GM21423 (cell line): ENCODE data around the gene BPIFB6.

Source experiments
- ATAC-seq: cut with Tn5 transposase; IDR thresholded peaks from one replicate; pipeline ENCODE4 v1.9.1; 2021; ENCODE audit warnings: mild to moderate bottlenecking, moderate library complexity; ENCODE audit not compliant: unreplicated experiment

Gene BPIFB6

GRCh38 chr20:33015700-33016580, 15.5 kb upstream of the BPIFB6 start:
- no peak for ATAC-seq

- no peak for ATAC-seq
These were observed 14.8 kb upstream of the BPIFB6 start for GRCh38 chr20:33016581-33017109.

GRCh38 chr20:33017542-33017941, 13.9 kb upstream of the BPIFB6 start:
- no peak for ATAC-seq

DNA sequence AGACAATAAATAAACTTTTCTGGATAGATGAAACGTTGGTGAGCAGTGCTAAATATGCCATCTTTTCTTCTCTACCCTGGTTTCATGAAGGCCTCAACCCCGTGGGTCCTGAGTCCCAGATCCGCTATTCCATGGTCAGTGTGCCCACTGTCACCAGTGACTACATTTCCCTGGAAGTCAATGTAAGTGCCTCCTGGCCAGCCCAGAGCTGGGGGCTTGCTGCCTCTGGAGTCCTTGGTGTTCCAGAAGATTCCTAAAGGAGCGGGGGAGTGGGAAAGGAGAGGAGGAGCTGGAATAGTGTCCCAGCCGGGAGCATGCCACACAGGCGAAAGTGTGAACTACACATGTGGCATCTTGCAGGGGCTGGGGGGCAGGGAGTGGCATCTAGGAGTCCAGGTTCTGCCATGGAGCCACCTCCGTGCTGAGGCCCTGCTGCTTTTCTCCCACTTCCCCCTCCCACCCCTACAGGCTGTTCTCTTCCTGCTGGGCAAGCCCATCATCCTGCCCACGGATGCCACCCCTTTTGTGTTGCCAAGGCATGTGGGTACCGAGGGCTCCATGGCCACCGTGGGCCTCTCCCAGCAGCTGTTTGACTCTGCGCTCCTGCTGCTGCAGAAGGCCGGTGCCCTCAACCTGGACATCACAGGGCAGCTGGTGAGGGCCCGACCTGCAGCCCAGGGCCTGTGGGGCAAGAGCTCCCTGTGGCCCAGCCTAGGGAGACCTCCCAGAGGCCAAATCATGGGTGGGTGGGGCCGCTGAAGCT, 13.1 kb upstream of the BPIFB6 start:
- no peak for ATAC-seq

DNA sequence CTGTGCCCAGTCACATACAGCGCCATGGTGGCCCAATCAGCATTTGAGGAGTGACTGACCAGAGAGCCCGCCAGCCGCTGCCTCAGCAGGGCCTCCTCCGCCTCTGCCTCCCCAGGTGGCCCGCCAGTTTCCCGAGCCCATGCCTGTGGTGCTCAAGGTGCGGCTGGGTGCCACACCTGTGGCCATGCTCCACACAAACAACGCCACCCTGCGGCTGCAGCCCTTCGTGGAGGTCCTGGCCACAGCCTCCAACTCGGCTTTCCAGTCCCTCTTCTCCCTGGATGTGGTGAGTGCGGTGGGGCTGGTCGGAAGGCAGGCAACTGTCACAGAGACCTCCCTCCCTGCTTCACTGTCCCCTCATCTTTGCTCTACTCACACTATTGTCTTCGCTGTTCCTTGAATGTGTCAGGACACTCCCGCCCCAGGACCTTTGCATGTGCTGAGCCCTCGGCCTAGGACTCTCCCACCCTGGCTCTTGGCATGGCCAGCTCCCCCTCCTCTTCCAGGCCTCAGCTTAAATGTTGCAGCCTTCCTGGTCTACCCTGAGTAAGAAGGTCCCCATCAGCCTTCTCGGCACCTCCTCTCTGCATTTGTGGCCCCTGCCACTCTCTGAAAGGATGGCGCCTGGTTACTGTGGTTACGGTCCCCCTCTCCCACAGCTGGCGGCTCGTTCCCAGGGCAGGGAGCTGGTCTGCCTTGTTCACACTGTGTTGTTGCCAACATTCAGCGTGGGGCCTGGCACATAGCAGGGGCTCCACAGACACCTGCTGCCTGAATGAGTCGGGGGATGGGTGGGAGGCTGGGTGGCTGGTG, 11.8 kb upstream of the BPIFB6 start:
- ATAC-seq, result no peak

- ATAC-seq, result no peak
These were observed 10.9 kb upstream of the BPIFB6 start for GRCh38 chr20:33020278-33021161.

DNA sequence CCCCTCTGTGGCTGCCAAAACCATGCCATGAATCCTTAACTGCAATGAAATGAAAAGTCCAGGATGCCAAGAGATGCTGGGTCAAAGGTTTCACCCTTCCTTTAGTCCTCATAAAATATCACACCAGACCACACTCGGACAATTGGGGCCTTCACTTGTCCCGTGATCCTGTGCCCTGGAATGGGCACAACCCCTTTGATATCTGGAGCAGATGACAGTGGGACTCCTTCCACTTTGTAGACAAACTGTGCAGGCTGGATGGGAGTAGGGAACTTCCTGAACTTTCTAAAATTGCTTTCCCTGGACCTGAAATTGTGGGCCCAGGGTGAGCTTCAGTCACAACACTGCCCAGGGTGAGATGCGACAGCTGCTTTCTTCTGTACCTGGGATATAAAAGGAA, 9.6 kb upstream of the BPIFB6 start:
- no peak for ATAC-seq

DNA sequence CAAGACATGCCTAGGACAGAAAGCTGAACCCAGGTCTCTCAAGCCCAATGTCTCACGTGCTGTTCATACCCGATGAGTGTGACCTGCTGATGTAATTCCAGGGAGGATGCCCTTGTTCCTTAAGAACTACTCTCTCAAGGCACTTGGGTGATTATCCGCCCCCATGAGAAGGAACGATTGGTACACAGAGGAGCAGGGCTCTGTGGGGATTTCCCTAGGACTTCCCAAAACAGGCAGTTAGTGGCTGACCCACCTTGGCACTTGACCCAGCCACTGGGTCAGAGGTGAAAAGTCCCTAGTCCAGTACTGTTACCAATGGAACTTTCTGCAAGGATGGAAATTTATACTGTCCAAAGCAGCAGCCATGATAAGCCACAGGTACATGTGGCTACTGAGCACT, 9.2 kb upstream of the BPIFB6 start:
- ATAC-seq, result no peak

GRCh38 chr20:33022694-33023438, 8.6 kb upstream of the BPIFB6 start:
- no peak for ATAC-seq

DNA sequence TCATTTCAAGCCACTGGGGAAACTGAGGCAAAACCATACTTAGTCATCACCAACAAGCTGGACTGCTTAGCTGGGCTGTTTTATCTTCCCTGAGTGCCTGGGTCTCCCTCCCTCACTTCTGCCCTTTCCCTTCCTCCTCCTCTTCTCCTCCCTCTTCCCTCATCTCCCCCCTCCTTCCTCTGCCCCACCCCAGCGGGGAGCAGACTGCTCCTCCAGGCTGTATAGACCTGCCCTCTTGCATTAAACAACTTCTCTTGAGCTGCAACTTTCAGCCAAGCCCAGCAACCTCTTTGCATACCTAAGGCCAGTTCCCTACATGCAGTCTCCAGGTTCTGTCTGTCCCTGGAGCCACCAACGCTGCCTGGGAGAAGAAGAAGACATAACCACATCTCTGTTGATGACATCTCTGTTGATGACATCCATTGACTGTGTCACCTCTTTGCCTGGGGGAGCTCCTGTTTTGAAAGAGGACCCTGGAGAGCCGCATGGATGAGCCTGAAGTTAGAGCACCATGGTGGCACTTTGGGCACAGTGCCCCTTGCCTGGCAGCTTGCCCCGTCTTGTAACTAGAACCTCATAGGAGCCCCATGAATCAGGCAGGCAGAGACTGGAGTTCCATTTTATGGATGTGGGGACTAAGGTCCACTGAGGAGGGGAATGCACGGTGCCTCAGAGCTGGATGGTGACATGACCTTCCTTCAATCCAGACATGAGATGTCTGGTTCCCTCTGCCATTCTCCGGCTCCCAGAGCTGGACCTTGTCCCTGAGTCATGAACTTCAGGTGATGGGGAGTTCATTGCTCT, 7.8 kb upstream of the BPIFB6 start:
- ATAC-seq, result no peak

DNA sequence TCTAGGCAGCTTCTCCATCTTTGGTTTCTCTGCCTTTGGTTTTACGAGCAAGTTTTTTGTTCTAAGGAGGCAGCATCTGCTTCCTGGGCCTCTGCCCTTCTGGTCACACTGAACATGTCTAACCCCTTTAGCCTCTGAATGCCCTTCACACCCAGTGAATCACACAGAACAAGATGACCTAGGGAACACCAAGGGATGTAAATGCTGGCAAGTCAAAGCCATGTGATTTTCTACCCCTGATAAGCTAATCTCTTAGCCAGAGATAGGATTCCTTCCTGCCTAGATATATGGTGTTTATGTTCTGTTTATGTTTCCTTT, 7.2 kb upstream of the BPIFB6 start:
- no peak for ATAC-seq

- no peak for ATAC-seq
These were observed 6.7 kb upstream of the BPIFB6 start for GRCh38 chr20:33024609-33025317.

DNA sequence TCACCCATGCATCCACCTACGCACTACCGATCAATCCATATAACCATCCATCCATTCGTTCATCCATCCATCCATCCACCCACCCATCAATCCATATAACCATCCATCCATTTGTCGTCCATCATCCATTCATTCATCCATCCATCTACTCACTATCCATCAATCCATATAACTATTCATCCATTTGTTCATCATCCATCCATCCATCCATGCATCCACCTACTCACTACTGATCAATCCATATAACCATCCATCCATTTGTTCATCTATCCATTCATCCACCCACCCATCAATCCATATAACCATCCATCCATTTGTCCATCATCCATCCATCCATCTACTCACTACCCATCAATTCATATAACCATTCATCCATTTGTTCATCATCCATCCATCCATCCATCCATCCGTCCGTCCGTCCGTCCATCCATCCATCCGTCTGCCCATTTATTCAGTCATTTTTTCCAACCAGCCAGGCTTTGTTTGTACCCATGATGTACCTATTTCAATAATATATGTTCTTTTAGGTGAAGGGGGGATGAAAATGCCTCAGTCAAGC, 6.1 kb upstream of the BPIFB6 start:
- no peak for ATAC-seq

GRCh38 chr20:33026072-33026778, 5.2 kb upstream of the BPIFB6 start:
- no peak for ATAC-seq

GRCh38 chr20:33026779-33027759, 4.4 kb upstream of the BPIFB6 start:
- no peak for ATAC-seq
